ENCODE data around the gene AFF4.
"Not testable (repeated sequence)": the region's sequence is repeated elsewhere in the genome, so short reads cannot be mapped to it uniquely, and the experiment has no call there.

Gene AFF4

GRCh38 chr5:132981288-132981687 is 17.9 kb upstream of the AFF4 start:
- no peak for DNase-seq (ENCODE audit: low read depth)
- TF ChIP-seq CTCF (IDR thresholded peaks at IDR 0.05; ENCODE audit: insufficient read depth, low read depth, low read length, missing control alignments): no peak
- H3K4me3 ChIP-seq (ENCODE audit: low read length): no peak overlapping the region

DNA sequence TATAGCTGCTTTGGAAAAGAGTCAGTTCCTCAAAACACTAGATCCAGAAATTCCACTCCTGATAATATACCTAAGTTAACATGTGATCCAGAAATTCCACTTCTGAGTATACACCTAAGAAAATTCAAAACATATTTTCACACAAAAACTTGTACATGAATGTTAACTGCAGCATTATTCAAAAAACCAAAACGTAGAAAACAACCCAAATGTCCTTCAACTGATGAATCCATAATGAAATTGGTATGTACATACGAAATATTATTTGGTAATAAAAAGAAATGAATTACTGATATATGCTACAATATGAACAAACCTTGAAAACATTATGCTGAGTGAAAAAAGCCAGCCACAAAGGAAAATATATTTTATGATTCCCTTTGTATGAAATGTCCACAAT is 16.5 kb upstream of the AFF4 start:
- no peak for TF ChIP-seq CTCF (IDR thresholded peaks at IDR 0.05; ENCODE audit: insufficient read depth, low read depth, low read length, missing control alignments)
- H3K4me3 ChIP-seq (ENCODE audit: low read length): no peak overlapping the region
- no peak for DNase-seq (ENCODE audit: low read depth)

- DNase-seq (ENCODE audit: low read depth): peak; percentile 85
- no peak overlapping the region for H3K4me3 ChIP-seq (ENCODE audit: low read length)
- no peak for TF ChIP-seq CTCF (IDR thresholded peaks at IDR 0.05; ENCODE audit: insufficient read depth, low read depth, low read length, missing control alignments)
These were observed 16.0 kb upstream of the AFF4 start for GRCh38 chr5:132979367-132979940.

DNA sequence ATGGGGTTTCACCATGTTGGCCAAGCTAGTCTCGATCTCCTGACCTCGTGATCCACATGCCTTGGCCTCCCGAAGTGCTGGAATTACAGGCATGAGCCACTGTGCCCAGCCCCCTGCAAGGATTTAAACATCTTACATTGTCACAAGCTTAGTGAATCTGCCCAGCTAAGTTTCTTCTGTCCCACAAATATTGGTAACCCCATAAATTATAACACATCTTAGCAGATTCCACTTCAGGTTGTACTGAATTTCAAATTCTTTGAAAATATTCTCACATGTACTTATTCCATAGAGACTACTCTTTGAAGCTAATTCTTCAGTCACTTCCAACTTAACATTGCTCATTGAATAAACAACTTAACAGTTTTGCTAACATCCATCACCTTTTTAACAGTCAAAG is 13.4 kb upstream of the AFF4 start:
- no peak overlapping the region for H3K4me3 ChIP-seq (ENCODE audit: low read length)
- no peak for TF ChIP-seq CTCF (IDR thresholded peaks at IDR 0.05; ENCODE audit: insufficient read depth, low read depth, low read length, missing control alignments)
- DNase-seq (ENCODE audit: low read depth): no peak

GRCh38 chr5:132972436-132972828 is 9.0 kb upstream of the AFF4 start:
- DNase-seq (ENCODE audit: low read depth); H3K4me3 ChIP-seq (ENCODE audit: low read length): not testable (repeated sequence)

DNA sequence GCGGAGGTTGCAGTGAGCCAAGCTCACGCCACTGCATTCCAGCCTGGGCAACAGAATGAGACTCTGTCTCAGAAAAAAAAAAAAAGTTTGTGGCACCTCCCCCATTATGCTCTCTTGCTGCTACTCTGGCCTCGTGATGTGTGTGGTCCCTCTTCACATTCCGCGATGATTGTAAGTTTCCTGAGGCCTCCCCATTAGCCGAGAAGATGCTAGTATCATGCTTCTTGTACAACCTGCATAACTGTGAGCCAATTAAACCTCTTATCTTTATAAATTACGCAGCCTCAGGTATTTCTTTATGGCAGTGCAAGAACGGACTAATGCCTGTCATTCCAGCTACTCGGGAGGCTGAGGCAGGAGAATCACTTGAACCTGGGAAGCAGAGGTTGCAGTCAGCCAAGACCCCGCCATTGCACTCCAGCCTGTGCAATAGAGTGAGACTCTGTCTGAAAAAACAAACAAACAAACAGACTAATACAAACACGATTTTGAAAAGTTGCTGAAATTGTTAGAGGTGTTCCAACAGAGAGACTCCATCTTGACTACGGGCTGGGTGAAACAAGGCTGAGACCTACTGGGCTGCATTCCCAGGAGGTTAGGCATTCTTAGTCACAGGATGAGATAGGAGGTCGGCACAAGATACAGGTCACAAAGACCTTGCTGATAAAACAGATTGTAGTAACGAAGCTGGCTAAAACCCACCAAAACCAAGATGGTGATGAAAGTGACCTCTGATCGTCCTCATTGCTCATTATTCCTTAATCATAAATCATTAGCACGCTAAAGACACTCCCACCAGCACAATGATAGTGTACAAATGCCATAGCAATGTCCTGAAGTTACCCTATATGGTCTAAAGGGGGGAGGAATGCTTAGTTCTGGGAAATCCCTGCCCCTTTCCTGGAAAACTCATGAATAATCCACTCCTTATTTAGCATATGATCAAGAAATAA is 8.3 kb upstream of the AFF4 start:
- TF ChIP-seq CTCF (IDR thresholded peaks at IDR 0.05; ENCODE audit: insufficient read depth, low read depth, low read length, missing control alignments): no peak
- DNase-seq (ENCODE audit: low read depth): peak; percentile 52
- H3K4me3 ChIP-seq (ENCODE audit: low read length): no peak overlapping the region

DNA sequence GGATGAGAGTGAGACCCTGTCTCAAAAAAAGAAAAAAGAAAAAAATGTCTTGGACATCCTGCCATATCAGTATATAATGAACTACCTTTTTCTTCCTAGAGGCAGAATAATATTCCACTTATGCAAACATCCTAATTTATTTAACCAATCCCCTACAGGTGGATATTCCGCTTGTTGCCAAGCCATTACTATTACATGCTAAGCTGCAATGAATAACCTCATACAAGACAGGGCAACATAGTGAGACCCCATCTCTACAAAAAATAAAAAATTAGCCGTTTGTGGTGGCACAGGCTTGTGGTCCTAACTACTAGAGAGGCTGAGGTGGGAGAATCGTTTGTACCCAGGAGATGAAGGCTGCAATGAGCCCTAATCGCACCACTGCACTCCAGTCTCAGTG is 1.7 kb upstream of the AFF4 start:
- DNase-seq (ENCODE audit: low read depth): no peak
- no peak overlapping the region for H3K4me3 ChIP-seq (ENCODE audit: low read length)
- no peak for TF ChIP-seq CTCF (IDR thresholded peaks at IDR 0.05; ENCODE audit: insufficient read depth, low read depth, low read length, missing control alignments)
